ENCODE data around the gene OR56A5.
A peak's percentile ranks its signal among the peaks of the same experiment; 100 is the strongest.
"Not testable (repeated sequence)": the region's sequence is repeated elsewhere in the genome, so short reads cannot be mapped to it uniquely, and the experiment has no call there.

OR56A5 gene, protein sequence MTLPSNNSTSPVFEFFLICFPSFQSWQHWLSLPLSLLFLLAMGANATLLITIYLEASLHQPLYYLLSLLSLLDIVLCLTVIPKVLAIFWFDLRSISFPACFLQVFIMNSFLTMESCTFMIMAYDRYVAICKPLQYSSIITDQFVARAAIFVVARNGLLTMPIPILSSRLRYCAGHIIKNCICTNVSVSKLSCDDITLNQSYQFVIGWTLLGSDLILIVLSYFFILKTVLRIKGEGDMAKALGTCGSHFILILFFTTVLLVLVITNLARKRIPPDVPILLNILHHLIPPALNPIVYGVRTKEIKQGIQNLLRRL

DNA sequence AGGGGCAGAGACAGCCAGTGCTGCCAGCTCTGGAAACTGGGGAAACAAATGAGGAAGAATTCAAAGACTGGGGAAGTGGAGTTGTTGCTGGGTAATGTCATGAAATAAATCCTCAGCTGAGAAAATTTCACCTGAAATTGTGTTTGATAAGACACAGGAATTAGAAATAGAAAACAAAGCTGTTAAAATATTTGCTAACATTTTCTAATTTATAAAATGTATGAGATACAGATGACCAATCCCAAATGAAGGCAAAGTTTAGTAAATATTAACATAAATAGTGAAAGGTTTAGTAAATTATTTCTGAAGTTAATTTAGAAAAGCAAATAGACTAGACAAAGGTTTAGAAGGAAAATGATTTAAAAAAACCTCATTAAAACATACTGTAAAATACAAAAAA is at the start of gene OR56A5:
Gene OR56A5, minus strand, starts transcription at position 101 of the 400 bp plus-strand sequence. Its CDS starts 0 bp downstream, at position 101.
- no peak for DNase-seq (ENCODE audit: low spot score)

DNA sequence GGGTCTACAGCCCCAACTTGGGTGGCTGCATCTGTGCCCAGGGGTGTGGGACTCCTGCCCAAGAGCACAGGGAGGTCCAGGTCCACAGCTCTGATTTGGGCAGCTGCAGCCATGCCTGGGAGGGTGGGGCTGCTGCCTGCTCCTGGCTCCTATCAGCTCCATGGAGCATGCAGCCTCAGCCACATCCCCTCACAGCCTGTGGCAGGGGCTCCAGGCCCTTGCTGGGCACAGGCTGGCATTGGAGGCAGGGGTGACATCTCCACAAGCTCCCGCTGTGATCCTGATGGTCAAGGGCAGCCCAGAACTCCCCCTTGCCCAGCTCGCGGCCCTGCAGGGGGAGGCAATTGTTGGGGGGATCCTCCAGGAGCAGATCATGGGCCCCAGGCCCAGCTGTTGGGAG is 44.7 kb upstream of the OR56A5 start:
- no peak for DNase-seq (ENCODE audit: low spot score)

DNA sequence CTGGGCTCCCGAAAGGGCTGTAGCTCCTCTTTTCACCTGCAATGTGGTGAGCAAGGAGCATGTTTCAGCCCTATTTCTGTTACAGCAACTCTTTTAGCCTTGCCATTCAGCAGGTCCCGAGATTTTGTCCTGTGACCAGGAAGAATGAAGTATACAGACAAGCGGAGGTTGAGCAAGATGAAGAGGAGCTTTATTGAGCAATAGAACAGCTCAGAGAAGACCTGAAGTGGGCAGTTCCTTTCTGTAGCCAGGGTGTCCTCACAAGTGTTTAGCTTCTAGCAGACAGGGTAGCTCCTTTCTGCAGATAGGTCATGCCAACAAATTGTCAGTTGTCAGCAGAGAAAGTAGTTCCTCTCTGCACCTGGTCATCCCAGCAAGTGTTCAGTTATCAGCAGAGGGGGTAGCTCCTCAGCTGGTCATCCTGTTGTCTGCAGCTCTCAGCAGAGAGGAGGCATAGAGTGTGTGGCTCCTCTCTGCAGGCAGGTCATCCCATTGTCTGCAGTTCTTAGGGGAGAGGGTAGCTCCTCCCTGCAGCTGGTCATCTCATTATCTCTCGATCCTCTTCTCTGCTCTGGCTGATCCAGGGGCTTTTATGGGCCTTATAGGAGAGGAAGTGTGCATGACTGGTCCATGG is 43.9 kb upstream of the OR56A5 start:
- DNase-seq (ENCODE audit: low spot score): no peak

DNA sequence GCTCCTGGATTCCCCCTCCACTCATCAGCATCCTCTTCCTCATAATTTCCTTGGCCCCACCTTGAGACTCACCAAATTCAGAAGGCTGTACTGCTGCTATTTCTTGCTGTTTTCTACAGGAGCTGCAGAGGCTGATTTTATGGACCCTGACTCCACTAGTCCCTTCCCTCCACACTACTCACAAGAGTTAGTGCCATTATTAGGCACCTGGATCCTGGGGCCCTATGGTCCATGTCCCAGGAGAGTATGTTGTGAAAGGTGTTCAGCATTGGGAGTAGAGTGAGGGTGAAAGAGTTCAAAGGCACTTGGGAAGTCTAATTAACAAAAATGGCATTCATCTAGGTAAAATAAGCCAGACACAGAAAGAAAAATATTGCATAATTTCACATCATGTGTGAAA is 38.6 kb upstream of the OR56A5 start, which contains the start of gene OR56A4:
Gene OR56A4, minus strand, starts transcription at position 101 of the 400 bp plus-strand sequence. CDS start 3,954 bp downstream, outside the sequence.
- DNase-seq (ENCODE audit: low spot score): no peak

DNA sequence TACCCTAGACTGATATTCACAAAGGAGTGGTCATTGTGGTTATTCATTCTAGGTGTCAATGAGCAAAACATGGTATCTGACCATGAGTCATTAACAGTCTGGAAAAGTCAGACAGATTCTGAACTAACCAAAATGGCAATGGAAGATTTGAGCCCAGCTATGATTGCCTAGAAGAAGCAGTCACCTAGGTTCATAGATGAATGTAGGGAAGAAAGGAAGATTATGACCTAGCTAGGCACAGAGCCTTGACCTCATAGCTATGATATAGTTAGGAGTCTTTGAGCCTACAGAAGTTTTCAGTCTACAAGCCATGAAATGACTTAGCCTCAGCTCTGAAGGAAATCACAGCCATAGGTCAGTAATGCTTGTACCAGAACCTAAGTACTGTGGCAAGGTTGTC is 38.1 kb upstream of the OR56A5 start:
- DNase-seq (ENCODE audit: low spot score): peak; percentile 3

DNA sequence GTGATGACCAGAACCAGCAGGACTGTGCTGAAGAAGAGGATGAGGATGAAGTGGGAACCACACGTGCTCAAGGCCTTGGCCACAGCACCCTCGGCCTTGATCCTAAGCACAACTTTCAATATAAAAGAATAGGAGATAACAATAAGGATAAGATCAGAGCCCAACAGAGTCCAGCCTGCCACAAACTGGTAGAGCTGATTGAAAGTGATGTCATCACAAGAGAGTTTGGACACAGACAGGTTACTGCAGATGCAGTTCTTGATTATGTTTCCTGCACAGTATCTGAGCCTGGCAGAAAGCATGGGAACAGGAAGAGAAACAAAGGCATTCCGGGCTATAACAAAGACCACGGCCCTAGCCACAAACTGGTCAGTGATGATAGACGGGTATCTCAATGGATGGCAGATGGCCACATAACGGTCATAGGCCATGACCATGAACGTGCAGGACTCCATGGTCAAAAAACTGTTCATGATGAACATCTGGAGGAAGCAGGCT is 34.0 kb upstream of the OR56A5 start:
- DNase-seq (ENCODE audit: low spot score): no peak

DNA sequence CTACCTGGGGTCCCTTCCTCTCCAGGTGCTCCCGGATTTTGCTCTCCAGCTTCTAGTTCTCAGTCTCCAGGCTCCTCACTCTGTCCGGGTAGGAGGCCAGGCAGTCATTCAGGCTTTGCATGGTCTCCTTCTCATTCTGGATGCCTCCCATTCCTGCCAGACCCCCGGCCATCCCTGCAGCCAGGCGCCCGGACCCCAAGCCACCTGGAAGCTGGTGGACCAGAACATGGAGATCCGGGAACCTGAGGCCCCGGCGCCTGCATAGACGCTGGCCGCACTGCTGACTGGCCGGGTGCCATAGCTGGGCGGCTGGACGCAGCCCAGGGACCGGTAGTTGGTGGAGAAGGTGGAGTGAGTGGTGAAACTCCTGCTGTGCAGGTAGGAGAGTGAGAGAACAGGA is 26.5 kb upstream of the OR56A5 start:
- DNase-seq (ENCODE audit: low spot score): no peak

DNA sequence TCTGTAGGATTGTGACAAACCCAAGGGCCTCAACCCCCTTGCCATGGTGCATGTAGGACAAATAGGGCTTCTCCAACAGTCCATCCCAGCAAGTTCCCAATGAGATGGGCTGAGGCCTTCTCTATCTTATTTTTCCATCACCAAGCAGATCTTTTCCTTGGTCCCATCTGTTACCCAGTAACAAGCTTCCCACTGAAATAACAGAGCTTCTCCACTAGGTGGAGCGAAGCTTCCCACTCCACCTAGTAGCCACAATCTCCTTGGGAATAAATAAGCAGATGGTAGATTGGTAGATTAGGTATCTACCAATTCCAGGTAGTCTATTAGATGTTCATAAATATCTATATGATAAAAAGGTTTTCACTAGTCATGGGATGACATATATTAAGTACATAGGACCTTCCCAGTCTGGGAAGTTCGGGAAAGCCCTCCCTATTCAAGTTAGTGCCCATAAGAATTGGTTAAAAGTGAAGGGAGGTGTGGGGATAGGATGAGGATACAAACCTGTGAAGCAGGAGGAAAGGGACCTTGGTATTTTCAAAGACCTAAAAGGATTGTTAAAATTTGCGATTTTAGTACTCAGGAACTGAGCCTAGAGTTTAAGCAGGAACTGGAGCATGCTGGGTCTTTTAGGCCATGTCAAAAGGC is 24.4 kb upstream of the OR56A5 start:
- DNase-seq (ENCODE audit: low spot score): peak; percentile 28

DNA sequence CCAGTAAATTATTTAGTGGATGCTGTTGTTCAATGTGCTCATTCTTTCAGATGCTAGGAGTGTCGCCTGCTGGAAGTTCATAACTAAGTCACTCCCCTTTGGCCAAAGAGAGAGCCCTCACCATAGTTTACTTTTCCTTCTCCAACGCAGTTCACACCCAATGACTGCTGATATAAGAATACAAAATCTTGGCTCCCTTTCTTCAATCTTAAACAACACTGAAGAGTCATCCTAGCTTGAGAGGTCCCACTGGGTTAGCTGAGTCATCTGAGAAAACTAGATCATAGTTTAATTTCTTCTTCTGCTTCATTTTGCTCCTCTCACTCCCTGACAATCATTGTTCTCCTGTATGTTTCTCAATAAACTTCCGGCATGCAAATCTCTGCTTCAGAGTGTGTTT is 23.9 kb upstream of the OR56A5 start:
- no peak for DNase-seq (ENCODE audit: low spot score)

DNA sequence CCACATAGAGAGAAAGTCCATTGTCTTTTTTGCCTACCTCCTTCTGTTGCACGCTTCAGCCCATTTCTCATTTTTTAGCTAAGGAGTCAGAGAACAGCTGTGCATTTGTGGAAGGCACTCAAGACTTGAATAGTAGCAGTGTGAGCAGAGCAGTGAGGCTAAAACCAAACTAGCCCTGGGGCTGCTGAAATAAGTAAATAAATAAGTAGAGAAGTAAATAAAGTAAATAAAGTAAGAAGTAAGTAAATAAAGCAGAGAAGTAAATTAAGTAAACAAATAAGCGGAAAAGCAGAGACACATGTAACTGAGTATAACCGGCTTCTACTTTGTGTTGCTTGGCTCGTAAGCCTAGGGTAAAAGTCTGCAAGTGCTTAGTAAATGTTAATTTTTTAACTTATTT is 20.9 kb upstream of the OR56A5 start:
- DNase-seq (ENCODE audit: low spot score): no peak

DNA sequence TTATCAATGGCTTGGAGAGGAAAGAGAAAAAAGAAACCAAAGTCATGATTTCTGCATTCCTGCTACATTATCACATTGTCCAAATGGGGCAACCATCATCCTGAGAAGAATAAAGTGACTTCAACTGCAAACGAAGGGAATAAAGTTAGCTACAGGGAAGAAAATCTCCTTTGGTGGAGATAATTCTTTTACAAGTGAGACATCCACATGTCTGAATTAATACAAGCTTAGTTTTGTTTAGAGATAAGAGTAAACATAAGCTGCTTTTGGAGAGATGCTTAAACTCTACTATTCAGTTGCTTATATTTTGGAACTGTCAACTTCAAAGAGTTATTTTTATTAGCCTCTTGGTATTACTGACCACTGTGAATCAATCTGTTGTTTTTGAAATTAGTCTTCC is 18.6 kb upstream of the OR56A5 start, which contains the start of gene OR52L1:
Gene OR52L1, minus strand, starts transcription at position 101 of the 400 bp plus-strand sequence. Its CDS starts 55 bp downstream, at position 46.
- no peak for DNase-seq (ENCODE audit: low spot score)

DNA sequence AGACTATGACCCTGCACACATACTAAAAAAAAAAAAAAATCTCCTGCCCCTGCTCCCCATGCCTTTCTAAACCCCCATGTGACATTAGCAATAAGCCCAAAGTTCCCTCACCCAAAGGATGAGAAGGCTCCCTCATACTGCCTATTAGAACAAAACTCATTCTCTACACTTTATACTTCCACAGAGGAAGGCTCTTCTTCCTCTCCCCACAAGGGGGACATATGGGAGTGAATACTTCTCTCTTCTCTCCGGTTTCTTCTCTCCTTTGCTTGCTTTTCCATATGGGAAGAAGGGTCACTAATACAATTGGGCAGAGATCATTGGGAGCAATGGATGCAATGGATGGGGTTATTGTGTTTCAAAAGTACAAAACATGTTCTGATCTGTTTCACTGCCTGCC is 15.1 kb upstream of the OR56A5 start:
- DNase-seq (ENCODE audit: low spot score): no peak

DNA sequence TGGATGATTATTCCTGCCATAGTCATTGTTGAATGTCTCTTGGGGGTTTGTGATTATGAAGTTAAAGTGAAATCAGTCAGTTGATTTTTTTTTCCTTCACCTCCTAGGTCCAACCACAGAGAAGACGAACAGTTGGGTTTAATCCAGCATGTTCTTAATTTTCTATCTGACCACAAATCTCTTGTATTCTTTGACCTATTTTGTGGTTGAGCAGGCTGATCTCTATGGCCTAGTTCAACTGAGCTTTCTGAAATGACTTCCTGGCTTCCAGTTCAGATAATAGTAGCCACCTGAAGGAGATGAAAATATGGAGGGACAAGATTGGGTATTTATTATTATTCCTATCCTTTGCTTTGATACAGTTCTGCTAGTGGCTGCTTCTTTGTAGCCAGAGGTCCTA is 5.2 kb upstream of the OR56A5 start:
- no peak for DNase-seq (ENCODE audit: low spot score)

DNA sequence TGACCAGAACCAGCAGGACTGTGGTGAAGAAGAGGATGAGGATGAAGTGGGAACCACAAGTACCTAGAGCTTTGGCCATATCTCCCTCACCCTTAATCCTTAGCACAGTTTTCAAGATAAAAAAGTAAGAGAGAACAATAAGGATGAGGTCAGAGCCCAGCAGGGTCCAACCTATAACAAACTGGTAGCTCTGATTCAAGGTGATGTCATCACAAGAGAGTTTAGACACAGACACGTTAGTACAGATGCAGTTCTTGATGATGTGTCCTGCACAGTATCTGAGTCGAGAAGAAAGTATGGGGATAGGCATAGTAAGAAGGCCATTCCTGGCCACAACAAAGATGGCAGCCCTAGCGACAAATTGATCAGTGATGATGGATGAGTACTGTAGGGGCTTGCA is 586 bp downstream of the OR56A5 start:
- DNase-seq (ENCODE audit: low spot score): peak; percentile 15

DNA sequence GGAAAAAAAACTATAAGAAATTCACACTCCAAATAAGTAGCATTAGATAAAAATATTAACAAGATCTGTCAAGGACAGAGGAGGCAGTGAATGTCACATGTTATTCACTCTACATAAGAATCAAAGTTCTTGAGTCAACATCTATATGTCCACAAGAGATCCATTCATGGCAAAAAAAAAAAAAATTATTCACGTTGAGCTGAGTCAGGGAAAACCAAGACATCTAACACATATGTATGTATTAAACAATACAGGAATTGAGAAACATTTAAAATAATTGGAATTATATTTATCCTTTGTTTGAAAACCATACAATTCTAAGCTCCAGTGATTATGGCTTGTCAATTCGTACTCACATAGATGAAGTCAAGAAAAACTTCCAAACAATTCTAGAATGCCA is 1.3 kb downstream of the OR56A5 start:
- no peak for DNase-seq (ENCODE audit: low spot score)

DNA sequence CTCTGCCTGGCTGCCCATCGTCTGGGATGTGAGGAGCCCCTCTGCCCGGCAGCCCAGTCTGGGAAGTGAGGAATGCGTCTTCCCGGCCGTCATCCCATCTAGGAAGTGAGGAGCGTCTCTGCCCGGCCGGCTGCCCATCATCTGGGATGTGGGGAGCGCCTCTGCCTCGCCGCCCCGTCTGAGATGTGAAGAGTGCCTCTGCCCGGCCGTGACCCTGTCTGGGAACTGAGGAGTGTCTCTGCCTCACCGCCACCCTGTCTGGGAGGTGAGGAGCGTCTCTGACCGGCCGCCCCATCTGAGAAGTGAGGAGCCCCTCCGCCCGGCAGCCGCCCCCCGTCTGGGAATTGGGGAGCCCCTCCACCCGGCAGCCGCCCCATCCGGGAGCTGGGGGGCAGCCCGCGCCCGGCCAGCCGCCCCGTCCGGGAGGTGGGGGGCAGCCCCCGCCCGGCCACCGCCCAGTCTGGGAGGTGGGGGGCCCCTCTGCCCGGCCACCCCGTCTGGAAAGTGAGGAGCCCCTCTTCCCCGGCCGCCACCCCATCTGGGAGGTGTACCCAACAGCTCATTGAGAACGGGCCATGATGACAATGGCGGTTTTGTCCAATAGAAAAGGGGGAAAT is 7.5 kb downstream of the OR56A5 start:
- DNase-seq (ENCODE audit: low spot score): not testable (repeated sequence)

DNA sequence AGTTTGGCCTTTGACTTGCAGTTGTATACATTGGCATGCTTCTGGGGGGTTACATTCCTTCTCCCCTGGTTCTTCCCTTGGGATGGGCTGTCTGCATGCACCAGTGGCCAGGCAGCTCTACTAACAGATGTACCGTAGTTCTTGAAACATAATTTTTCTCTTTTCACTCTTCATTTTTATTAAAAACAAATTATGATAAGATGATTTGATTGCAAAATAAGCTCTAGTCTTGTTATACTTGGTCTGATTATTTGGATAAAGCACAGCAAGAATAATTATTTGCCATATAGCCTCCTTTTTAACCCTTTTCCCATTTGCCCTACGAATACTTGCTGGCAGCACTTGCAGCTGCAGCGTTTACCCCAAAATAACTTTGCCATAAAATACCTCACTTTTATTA is 12.7 kb downstream of the OR56A5 start:
- DNase-seq (ENCODE audit: low spot score): no peak

DNA sequence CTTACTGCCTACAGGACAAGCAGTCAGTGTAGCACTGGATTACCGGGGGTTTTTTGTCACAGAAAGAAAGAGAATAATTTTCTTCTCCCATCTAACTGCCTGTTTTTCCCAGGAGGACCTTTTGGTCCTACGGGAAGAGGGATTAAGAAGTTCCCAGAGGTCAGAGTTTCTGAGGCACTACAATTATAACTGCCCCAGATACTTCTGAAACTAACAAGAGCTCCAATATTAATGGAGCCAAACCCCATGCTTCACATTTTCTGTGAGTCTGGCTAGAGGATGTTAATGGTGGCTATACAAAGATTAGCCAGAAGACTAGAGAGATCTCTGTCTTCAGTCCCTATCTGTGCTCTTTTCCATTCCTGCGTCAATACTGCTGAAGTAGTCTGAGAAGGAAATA is 26.3 kb downstream of the OR56A5 start, which contains the start of gene OR56A3:
Gene OR56A3, plus strand, starts transcription at position 301 of the 400 bp plus-strand sequence. CDS start 5,096 bp downstream, outside the sequence.
- DNase-seq (ENCODE audit: low spot score): no peak

DNA sequence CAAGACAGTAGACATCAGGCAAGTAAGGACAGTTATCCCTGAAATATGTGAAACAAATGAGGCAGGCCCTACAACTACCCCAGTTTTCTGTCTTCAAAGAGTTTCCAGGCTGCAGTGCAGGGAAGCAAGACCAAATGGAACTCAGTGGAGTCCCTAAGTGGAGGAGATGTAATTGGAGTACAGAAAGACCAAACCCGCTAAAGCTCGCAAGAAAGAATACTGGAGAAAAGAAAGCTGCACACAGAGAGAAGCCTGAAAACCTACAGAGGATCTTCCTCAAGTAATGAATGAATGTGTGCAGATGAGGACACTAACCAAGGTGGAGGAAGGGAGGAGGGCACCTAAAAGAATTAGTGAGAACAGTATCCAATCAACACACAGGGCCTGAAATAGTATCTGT is 27.5 kb downstream of the OR56A5 start:
- no peak for DNase-seq (ENCODE audit: low spot score)

DNA sequence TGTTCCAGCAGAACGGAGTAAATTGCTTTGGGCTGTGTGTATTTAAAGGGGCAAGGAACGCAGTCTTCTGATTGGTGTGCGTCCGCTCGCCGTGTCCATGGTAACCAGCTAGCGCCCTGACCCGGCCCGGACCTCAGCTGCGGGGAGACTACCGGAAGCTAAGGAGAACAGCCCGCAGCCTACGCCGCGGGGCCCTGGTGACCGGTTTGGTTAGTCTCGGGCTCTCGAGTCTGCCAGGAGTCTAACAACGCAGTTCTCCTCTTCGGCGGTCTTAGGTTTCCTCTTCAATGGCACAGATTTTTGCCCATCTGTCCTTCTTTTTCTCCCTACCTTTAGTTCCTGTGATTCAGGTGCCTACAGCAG is 29.7 kb downstream of the OR56A5 start:
- no peak for DNase-seq (ENCODE audit: low spot score)

DNA sequence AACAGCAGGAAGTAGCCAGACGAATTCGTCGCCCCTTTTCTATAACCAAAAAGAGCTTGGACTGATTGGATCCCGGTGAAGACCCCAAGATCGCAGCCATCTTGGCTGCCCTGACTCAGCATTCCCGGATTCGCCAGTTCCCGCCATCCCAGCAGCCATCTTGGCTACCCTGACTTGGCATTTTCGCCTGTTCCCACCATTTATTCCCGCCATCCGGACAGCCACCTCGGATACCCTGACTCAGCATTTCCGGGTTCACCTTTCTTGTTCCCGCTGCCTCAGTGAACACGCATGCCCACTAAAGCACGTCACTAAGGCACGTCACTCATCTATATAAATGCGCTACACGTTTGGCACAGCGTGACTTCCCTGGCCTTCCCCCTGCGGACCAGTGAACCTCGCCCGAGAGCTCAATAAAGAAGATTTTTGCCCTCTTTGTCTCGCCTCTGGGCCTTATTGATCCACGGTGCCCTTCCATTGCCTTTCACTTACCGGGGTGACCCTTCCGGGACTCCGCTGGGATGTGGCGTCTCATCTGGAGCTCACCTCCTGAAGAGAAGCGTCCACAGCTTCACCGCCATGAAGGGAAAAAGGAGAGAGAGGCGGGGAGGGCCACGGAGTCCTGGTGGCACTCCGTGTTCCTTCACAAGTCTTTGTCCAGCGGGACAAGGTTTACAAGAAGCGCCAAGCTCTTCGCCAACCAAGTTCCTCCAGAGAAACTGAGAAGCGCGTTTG is 30.3 kb downstream of the OR56A5 start:
- no peak for DNase-seq (ENCODE audit: low spot score)

DNA sequence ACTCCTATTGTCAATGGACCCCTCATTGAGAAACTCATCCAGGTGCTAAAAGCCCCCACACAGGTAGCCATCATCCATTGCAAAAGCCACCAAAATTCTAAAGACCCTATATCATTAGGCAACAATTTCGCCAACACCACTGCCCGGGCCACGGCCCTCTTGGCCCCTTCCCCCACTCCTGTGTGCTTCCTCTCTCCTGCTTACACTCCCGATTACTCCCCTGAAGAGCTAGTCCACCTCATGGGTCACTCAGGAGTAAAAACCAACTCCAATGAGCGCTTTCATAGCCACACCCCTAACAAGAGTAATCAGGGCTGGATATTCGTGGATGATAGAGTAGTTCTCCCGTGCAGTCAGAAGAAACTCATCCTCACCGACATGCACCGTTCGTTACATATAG is 35.2 kb downstream of the OR56A5 start:
- DNase-seq (ENCODE audit: low spot score): no peak
